Activated naive CD4-positive, alpha-beta T cell treated with anti-CD3 and anti-CD28 coated beads, Interleukin-2, amount 50 U/mL, for 72 hours (primary cell): ENCODE measurements around the gene HHEX. TPM values are rescaled to one million over a fixed set of nuclear protein-coding genes. Genes with fewer than 3 reads are reported as not detected.
"Not testable (repeated sequence)": the region's sequence is repeated elsewhere in the genome, so short reads cannot be mapped to it uniquely, and the experiment has no call there.

ENCODE experiments used
- ATAC-seq, 2 donors: fragments of 150-1000 bp; cut with Tn5 transposase; 2 replicates each; pipeline ENCODE4 v1.10.0; 2021; ENCODE audit warnings: mild to moderate bottlenecking in 2 of 2, moderate library complexity in 2 of 2
- DNase-seq, 2 donors: peaks; one replicate each; pipeline ENCODE4 v3.0.0; 2021 to 2022; ENCODE audit warnings: low spot score in 2 of 2
- H3K27ac Mint-ChIP-seq, 2 donors: one replicate each; pipeline ENCODE4 v1.8.0; 2022; ENCODE audit warnings: mild to moderate bottlenecking in 2 of 2, mixed read lengths in 2 of 2
- H3K36me3 Mint-ChIP-seq, 2 donors: one replicate each; pipeline ENCODE4 v1.8.0; 2022; ENCODE audit warnings: mixed read lengths in 2 of 2
- H3K9me3 Mint-ChIP-seq, 2 donors: one replicate each; pipeline ENCODE4 v1.8.0; 2022; ENCODE audit warnings: mixed read lengths in 2 of 2
- total RNA-seq, 2 donors: library from RNA; stranded (reverse); gene quantifications; one replicate each; pipeline ENCODE4 v1.2.3, GENCODE V29; 2022

Gene HHEX
- total RNA-seq, 2 donors from 2014 or later, result 0.46 TPM; not detected in 1

DNA sequence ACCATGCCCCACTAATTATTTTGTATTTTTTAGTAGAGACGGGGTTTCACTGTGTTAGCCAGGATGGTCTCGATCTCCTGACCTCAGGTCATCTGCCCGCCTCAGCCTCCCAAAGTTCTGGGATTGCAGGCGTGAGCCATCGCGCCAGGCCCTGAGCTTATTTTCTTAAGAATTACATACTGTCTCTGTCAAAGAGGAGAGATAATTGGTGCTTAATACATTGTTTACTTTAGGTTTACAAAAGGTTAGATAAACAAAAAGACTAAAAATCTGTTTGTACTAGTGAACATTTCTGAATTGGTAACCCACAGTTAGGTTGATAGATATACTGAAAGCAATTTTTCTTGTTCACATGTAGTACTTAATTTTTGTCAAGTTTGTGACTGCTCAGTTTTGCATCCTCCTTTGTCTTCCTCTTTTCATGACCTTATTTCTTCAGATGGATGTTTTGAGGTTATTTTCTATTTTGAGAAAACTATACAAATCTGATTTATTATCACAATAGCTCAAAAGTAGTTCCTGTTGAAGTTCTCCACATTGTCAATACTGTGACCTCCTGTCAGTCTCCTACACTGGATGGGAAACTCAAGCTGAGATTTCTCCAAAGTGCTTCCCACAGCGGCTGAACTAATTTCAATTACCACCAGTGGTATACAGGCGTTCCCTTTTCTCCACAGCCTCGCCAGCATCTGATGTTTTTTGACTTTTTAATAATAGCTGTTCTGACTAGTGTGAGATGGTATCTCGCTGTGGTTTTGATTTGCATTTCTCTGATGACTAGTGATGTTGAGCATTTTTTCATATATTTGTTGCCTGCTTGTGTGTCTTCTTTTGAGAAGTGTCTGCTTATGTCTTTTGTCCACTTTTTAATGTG lies 22.5 kb downstream of the HHEX start:
- no peaks in the 10 kb centered on the region for H3K36me3 Mint-ChIP-seq
- H3K27ac Mint-ChIP-seq, result no peak overlapping the region
- H3K9me3 Mint-ChIP-seq, result no peaks in the 10 kb centered on the region
- DNase-seq (no peak), ATAC-seq (no peak)

DNA sequence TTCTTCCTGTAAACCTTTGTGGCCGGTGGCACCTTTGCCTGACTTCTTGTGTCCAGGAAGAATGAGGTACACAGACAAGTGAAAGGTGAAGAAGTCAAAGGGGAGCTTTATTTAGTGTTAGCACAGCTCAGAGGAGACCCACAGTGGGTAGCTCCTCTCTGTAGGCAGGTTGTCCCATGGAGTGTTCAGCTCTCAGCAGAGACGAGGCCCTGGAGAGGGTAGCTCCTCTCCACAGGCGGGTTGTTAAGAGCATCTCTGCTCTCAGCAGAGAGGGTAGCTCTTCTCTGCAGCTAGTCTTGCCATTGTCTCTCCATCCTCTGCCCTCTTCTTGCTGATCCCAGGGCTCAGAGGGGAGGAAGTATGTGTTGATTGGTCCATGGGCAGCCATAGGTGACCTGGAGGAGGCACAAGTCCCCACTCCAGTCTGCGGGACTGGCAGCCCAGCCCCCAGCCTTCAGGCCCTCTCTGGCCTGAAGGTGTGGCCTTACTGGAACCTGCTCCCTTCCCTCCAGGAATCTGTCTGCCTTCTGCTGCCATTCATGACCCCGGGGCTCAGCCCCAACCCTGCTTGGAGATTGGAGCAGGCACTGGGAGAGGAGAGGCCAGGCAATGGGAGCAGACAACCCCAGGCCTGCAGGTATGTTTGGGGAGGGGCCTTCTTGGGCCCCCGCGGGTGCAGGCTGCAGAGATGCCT lies 24.5 kb downstream of the HHEX start:
- DNase-seq (no peak), ATAC-seq (no peak)
- Mint-ChIP-seq H3K27ac (no peak overlapping the region), H3K36me3 (peaks cover 0 to 2% of the 10 kb centered on the region in 2 donors), H3K9me3 (no peaks in the 10 kb centered on the region)

- peaks cover 0 to 4% of the 10 kb centered on the region in 2 donors for H3K36me3 Mint-ChIP-seq
- no peaks in the 10 kb centered on the region for H3K9me3 Mint-ChIP-seq
- no peak overlapping the region for H3K27ac Mint-ChIP-seq
- ATAC-seq (no peak), DNase-seq (no peak)
Measured at GRCh38 chr10:92714872-92715271, 25.1 kb downstream of the HHEX start.

DNA sequence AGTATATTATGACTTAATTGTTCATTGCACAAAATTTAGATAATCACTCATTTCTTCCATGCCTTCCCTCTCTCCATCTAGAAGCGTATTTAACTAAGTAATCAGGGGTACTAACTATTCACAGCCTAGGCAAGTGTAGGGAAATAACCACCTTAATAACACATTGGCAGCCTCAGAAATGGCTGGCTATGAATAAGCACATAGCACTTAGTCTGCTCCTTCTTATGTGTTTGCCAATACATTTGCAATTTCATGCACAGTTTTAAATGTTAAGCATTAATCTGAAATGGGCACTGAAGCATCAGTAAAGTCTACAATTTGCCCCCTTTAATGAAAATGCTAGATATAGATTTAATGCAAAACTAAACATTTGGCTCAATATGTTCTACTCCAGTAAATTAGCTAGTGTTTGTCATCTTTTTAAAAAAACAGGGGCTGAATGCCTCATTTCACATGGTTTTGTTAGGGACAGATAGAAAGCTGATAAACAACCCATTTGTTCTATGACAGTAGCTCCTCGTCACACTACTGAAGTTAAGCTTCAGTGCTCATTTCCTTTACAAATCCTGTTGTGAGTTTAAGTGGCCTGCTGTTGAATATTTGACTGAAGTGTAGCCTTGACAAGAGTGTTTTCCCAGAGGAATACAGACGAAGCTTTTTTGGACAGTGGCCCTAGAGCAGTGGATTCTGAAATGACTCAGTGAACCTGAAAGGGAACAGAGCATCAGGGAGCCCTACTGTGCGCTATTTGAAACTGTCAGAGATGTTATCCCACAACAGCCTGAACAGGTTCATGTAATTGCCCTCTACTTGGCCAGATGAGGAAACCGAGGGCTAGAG lies 30.5 kb downstream of the HHEX start:
- DNase-seq (no peak), ATAC-seq (no peak)
- peaks cover 0 to 4% of the 10 kb centered on the region in 2 donors for H3K36me3 Mint-ChIP-seq
- H3K27ac Mint-ChIP-seq, result no peak overlapping the region
- no peaks in the 10 kb centered on the region for H3K9me3 Mint-ChIP-seq

DNA sequence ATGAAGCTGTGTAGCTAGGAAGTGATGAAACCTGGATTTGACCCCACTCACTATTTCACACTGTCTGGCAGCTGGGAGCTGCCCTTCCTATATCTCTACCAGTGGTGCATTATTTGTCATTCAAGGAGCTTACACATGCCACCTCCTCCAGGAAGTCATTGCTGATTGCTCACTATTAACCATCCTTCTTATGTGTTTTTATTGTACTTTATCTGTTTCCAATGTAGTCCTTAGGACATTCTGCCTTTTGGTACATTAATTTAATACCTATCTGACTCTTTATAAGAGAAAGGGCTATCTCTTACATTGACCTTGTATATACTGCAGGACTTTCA lies 31.0 kb downstream of the HHEX start:
- ATAC-seq (no peak), DNase-seq (no peak)
- Mint-ChIP-seq H3K9me3 (no peaks in the 10 kb centered on the region), H3K27ac (no peak overlapping the region), H3K36me3 (peaks cover 0 to 4% of the 10 kb centered on the region in 2 donors)

DNA sequence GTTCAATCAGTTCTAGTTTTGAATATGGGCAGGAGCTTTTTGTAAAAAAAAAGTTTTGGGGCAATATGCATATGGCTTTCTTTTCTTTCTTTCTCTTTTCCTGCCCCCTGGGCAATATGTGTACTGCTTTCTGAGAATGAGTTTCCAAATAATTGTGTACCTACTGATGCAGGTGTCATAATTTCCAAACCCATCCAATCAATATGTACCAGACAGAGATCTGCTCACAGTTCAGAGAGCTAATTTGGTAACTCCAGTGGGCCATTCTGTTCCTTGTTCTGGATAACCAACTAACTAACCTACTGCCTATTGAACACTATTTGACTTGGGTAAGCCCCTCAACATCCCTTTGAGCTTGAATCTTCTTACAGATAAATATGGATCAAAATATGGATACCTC lies 32.6 kb downstream of the HHEX start:
- Mint-ChIP-seq H3K36me3 (peaks cover 0 to 4% of the 10 kb centered on the region in 2 donors), H3K9me3 (no peaks in the 10 kb centered on the region), H3K27ac (no peak overlapping the region)
- DNase-seq (no peak), ATAC-seq (no peak)

DNA sequence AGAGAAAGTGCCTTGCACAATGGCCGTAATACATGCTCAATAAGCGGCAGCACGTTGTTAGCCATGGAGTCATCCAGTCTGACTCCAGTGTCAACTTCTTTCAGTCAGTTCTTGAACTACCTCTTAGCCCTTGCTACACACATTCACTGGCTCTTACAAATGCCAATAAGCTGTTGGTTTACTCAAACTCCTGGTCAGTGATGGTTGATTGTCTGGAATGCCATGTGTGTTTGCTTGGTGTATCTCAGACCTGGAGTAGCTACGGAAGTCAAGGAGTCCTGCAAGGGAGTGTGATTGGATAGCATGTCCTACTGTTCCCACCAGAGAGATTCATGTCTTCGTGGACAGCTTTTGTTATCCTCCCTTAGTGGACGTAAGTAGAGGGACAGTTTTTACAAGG lies 37.4 kb downstream of the HHEX start:
- Mint-ChIP-seq H3K9me3 (no peaks in the 10 kb centered on the region), H3K36me3 (no peaks in the 10 kb centered on the region), H3K27ac (no peak overlapping the region)
- DNase-seq, result no peak
- no peak for ATAC-seq

- Mint-ChIP-seq H3K9me3 (no peaks in the 10 kb centered on the region), H3K36me3 (no peaks in the 10 kb centered on the region), H3K27ac (no peak overlapping the region)
- no peak for ATAC-seq
- no peak for DNase-seq
Measured at GRCh38 chr10:92727550-92727949, 37.8 kb downstream of the HHEX start.

GRCh38 chr10:92729886-92730285 lies 40.1 kb downstream of the HHEX start:
- ATAC-seq, result no peak
- Mint-ChIP-seq H3K27ac (no peak overlapping the region), H3K36me3 (no peaks in the 10 kb centered on the region), H3K9me3 (no peaks in the 10 kb centered on the region)
- DNase-seq, result no peak

- Mint-ChIP-seq H3K36me3 (no peaks in the 10 kb centered on the region), H3K9me3 (no peaks in the 10 kb centered on the region), H3K27ac (no peak overlapping the region)
- DNase-seq (no peak), ATAC-seq (no peak)
Measured at GRCh38 chr10:92732958-92733357, 43.2 kb downstream of the HHEX start.

- no peaks in the 10 kb centered on the region for H3K36me3 Mint-ChIP-seq
- no peaks in the 10 kb centered on the region for H3K9me3 Mint-ChIP-seq
- ATAC-seq, result no peak
Measured at GRCh38 chr10:92734301-92734700, 44.5 kb downstream of the HHEX start.

DNA sequence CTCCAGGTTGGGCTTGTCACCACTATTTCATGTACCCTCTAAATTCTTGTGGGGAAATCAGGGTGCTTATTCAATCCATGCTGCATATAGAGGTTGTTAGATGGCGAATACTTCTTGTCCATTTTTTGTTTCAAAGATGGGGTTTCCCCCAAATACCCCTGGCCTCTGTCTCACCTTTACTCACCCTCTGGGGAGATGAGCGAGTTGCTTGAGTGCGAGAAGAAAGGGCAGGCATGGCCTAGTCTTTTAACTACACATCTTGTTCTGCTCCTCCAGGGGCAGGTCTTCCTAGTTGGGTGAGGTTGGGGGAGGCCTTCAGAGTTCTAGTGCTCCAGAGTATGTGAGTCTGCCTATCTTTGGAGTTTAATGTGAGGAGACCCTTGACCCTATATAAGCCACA lies 46.2 kb downstream of the HHEX start:
- H3K36me3 Mint-ChIP-seq, result no peaks in the 10 kb centered on the region
- ATAC-seq (no peak), DNase-seq (no peak)

More at GRCh38 chr10:92734301-92734700, 44.5 kb downstream of the HHEX start:
- H3K27ac Mint-ChIP-seq, result no peak overlapping the region
- no peak for DNase-seq

DNA sequence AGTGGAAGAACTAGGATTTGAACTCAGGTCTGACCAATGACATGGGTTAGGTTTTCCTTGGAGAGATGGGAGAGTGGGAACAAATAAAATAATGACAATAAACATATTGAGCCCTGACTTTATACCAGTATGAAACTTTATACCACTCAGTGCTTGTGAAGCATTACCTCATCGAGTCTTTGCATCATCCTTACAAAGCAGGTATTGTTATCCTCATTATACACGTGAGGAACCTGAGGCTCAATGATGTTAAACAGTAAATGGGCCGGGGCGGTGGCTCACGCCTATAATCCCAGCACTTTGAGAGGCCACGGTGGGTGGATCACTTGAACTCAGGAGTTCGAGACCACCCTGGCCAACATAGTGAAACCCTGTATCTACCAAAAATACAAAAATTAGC lies 47.7 kb downstream of the HHEX start:
- Mint-ChIP-seq H3K36me3 (no peaks in the 10 kb centered on the region), H3K27ac (no peak overlapping the region)

More for the DNA sequence above, 46.2 kb downstream of the HHEX start:
- Mint-ChIP-seq H3K9me3 (no peaks in the 10 kb centered on the region), H3K27ac (no peak overlapping the region)

GRCh38 chr10:92740762-92741161 lies 51.0 kb downstream of the HHEX start:
- Mint-ChIP-seq H3K27ac (no peak overlapping the region), H3K36me3 (no peaks in the 10 kb centered on the region), H3K9me3 (no peaks in the 10 kb centered on the region)
- DNase-seq (no peak), ATAC-seq (no peak)

More for the DNA sequence above, 47.7 kb downstream of the HHEX start:
- ATAC-seq (no peak), DNase-seq (no peak)
- H3K9me3 Mint-ChIP-seq, result no peaks in the 10 kb centered on the region

GRCh38 chr10:92741741-92742140 lies 52.0 kb downstream of the HHEX start:
- H3K27ac Mint-ChIP-seq, ATAC-seq, H3K9me3 Mint-ChIP-seq, H3K36me3 Mint-ChIP-seq, DNase-seq: not testable (repeated sequence)

- Mint-ChIP-seq H3K9me3 (no peaks in the 10 kb centered on the region), H3K27ac (no peak overlapping the region), H3K36me3 (no peaks in the 10 kb centered on the region)
- DNase-seq, result no peak
- ATAC-seq, result no peak
Measured at GRCh38 chr10:92742331-92743228, 52.8 kb downstream of the HHEX start.
